Superior temporal gyrus (tissue), 1 donor: Measurements from ENCODE around the gene ADGRG1.

Experiments used
- DNase-seq: peaks from one replicate; pipeline ENCODE4 v3.0.0-alpha.2; 2016; ENCODE audit errors: extremely low spot score

Gene ADGRG1

GRCh38 chr16:57635266-57636097 is 7.1 kb downstream of the ADGRG1 start:
- DNase-seq, result no peak

- DNase-seq, result no peak
Observed at GRCh38 chr16:57636184-57636583, 7.8 kb downstream of the ADGRG1 start.

GRCh38 chr16:57637020-57637419 is 8.6 kb downstream of the ADGRG1 start:
- DNase-seq, result peak; percentile 24

GRCh38 chr16:57637424-57637823 is 9.0 kb downstream of the ADGRG1 start:
- DNase-seq, result peak; percentile 71

GRCh38 chr16:57637965-57638364 is 9.5 kb downstream of the ADGRG1 start:
- DNase-seq, result no peak

- DNase-seq, result no peak
Observed at GRCh38 chr16:57638381-57638780, 10.0 kb downstream of the ADGRG1 start.

GRCh38 chr16:57639172-57639887 is 10.9 kb downstream of the ADGRG1 start:
- peak; percentile 85 for DNase-seq

GRCh38 chr16:57640185-57640584 is 11.8 kb downstream of the ADGRG1 start:
- no peak for DNase-seq

GRCh38 chr16:57640612-57641011 is 12.2 kb downstream of the ADGRG1 start:
- peak; percentile 36 for DNase-seq

GRCh38 chr16:57642160-57643135 is 14.0 kb downstream of the ADGRG1 start:
- DNase-seq, result no peak

GRCh38 chr16:57643147-57643874 is 14.9 kb downstream of the ADGRG1 start:
- DNase-seq, result peak; percentile 17

- DNase-seq, result no peak
Observed at GRCh38 chr16:57643910-57644309, 15.5 kb downstream of the ADGRG1 start.

GRCh38 chr16:57644383-57645014 is 16.1 kb downstream of the ADGRG1 start:
- no peak for DNase-seq

GRCh38 chr16:57645169-57645568 is 16.7 kb downstream of the ADGRG1 start:
- DNase-seq, result no peak

- no peak for DNase-seq
Observed at GRCh38 chr16:57645691-57646387, 17.4 kb downstream of the ADGRG1 start.

GRCh38 chr16:57646388-57647039 is 18.1 kb downstream of the ADGRG1 start:
- no peak for DNase-seq

GRCh38 chr16:57647136-57647875 is 18.9 kb downstream of the ADGRG1 start:
- DNase-seq, result no peak

GRCh38 chr16:57648125-57648524 is 19.7 kb downstream of the ADGRG1 start:
- no peak for DNase-seq
